Measurements from ENCODE around the gene F11R. TPM values are rescaled to one million over a fixed set of nuclear protein-coding genes. Genes with fewer than 3 reads are reported as not detected.
A peak's percentile ranks its signal among the peaks of the same experiment; 100 is the strongest.

F11R gene
- total and polyA plus RNA-seq, 2 donors (not counting 1 experiment from before 2014, with no cell fraction given): 16.4 to 17.3 TPM

GRCh38 chr1:161068306-161069234, 47.6 kb upstream of the F11R start:
- H3K36me3 ChIP-seq (replicated peaks in 1 of 2; ENCODE audit: control extremely low read depth in 1 of 2, control insufficient read depth in 1 of 2, extremely low read depth in 1 of 2, insufficient read depth in 2 of 2, low read length in 1 of 2): peaks cover 2 to 8% of the 10 kb centered on the region in 2 experiments
- H3K4me3 ChIP-seq (ENCODE audit: control extremely low read depth in 1 of 5, extremely low read depth in 1 of 5, insufficient read depth in 1 of 5, low read depth in 2 of 5, low read length in 4 of 5): peak overlapping the region; percentile 76 to 97 (median 91)
- WGBS (ENCODE audit: insufficient coverage): 5% methylated on average over 7 of the region's 10 CpGs
- ATAC-seq (ENCODE audit: low read depth): peak; percentile 73
- TF ChIP-seq, protein P1, sequence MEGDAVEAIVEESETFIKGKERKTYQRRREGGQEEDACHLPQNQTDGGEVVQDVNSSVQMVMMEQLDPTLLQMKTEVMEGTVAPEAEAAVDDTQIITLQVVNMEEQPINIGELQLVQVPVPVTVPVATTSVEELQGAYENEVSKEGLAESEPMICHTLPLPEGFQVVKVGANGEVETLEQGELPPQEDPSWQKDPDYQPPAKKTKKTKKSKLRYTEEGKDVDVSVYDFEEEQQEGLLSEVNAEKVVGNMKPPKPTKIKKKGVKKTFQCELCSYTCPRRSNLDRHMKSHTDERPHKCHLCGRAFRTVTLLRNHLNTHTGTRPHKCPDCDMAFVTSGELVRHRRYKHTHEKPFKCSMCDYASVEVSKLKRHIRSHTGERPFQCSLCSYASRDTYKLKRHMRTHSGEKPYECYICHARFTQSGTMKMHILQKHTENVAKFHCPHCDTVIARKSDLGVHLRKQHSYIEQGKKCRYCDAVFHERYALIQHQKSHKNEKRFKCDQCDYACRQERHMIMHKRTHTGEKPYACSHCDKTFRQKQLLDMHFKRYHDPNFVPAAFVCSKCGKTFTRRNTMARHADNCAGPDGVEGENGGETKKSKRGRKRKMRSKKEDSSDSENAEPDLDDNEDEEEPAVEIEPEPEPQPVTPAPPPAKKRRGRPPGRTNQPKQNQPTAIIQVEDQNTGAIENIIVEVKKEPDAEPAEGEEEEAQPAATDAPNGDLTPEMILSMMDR (IDR thresholded peaks at IDR 0.05): no peak
- TF ChIP-seq EZH2 (IDR thresholded peaks at IDR 0.05; ENCODE audit: borderline replicate concordance, insufficient read depth, low read depth, low read length, poor library complexity, severe bottlenecking): no peak
- peak overlapping the region; percentile 95 to 96 for H3K27ac ChIP-seq (ENCODE audit: low read length in 2 of 2)
- CTCF ChIA-PET: interaction anchor here (0.7 to 8.9 kb wide), 14 partner anchors 15 to 317 kb away, joined by 3 to 142 read pairs (median 4); partner anchors contain the start of genes DEDD, KLHDC9, TOMM40L and USF1
- H3K79me2 ChIP-seq (ENCODE audit: control insufficient read depth, insufficient read depth, low read length): peaks cover 84% of the 10 kb centered on the region
- Mint-ChIP-seq H3K4me1 (peaks cover 59% of the 10 kb centered on the region), H3K27me3 (no peaks in the 10 kb centered on the region), H3K4me3 (peak overlapping the region; percentile 100), H3K9me3 (ENCODE audit: insufficient read depth) (no peaks in the 10 kb centered on the region), H3K27ac (peak overlapping the region; percentile 98)
- POLR2A ChIA-PET: interaction anchor here (0.6 to 6.8 kb wide), 9 partner anchors 18 to 117 kb away, joined by 3 to 108 read pairs (median 5); partner anchors contain the start of genes DEDD, KLHDC9, TSTD1 and UFC1
- DNase-seq: peak; percentile 93
- H3K9ac ChIP-seq (ENCODE audit: low read length): peak overlapping the region; percentile 92
- H3K27me3 ChIP-seq (replicated peaks in 1 of 4; ENCODE audit: control extremely low read depth in 1 of 4, control insufficient read depth in 3 of 4, insufficient read depth in 4 of 4, low read length in 3 of 4): no peaks in the 10 kb centered on the region
- peak overlapping the region; percentile 97 for H3K4me2 ChIP-seq (replicated peaks; ENCODE audit: low read depth, low read length, poor library complexity, severe bottlenecking)
- intact Hi-C loops (cut with micrococcal nuclease): loop anchor here (1.0 to 5.0 kb wide), 6 partner anchors 22 to 84 kb away; partner anchors contain the start of genes DEDD, F11R, KLHDC9 and UFC1
- H3K9me3 ChIP-seq (ENCODE audit: control extremely low read depth in 1 of 3, control insufficient read depth in 2 of 3, insufficient read depth in 1 of 3, low read length in 2 of 3): no peaks in the 10 kb centered on the region
- peaks cover 45 to 61% of the 10 kb centered on the region in 2 donors for H3K4me1 ChIP-seq (ENCODE audit: control insufficient read depth in 2 of 2, insufficient read depth in 2 of 2, low read length in 2 of 2)
- peak overlapping the region; percentile 65 for H2AFZ ChIP-seq (ENCODE audit: insufficient read depth, low read depth, low read length, poor library complexity, severe bottlenecking)
- H4K20me1 ChIP-seq (ENCODE audit: control insufficient read depth, insufficient read depth, low read length, poor library complexity, severe bottlenecking): peaks cover 33% of the 10 kb centered on the region
